GM19463 (cell line): ENCODE results near the gene BRD7.
"Not testable (repeated sequence)": the region's sequence is repeated elsewhere in the genome, so short reads cannot be mapped to it uniquely, and the experiment has no call there.

Experiments
- ATAC-seq: cut with Tn5 transposase; IDR thresholded peaks from one replicate; pipeline ENCODE4 v1.9.1; 2021; ENCODE audit warnings: mild to moderate bottlenecking, moderate library complexity; ENCODE audit not compliant: unreplicated experiment

The BRD7 gene

GRCh38 chr16:50360033-50360778 lies 8.6 kb downstream of the BRD7 start:
- no peak for ATAC-seq

GRCh38 chr16:50359626-50360025 lies 9.2 kb downstream of the BRD7 start:
- ATAC-seq: no peak

DNA sequence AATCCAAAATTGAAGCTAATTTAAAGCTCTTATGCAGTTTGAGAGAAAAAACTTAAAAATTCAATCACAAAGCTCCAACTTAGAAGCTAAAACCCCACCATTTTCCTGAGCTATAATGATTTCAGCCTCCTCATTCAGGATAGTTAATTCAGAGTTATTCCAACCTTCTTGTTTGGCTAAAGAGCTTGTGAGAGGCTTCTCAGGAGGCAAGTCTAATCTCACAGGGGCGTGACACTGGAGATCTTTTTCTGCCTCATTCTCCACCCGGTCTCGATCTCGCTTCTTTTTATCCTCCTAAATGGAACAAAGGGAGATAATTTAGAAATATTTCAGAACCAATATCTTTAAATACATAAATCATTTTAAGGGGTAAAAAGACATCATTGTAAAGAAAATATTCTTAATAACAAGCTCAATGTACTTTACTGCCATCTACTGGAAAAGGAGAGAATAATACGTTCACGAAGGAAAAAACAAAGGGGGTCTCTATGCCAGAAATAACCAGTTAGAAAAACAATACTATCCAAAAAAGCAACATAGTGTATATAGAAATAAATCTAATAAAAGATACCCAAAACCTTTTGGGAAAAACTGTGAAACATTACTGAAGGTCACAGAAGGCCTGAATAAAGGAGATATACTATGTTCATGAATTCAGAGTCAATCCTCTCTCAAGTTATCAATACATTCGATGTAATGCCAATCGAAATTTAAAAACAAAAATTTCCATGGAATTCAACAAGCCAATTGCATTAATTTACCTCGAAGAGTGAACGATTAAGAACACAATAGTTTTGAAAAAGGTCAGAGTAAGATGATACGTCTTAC lies 13.9 kb downstream of the BRD7 start:
- ATAC-seq: no peak

DNA sequence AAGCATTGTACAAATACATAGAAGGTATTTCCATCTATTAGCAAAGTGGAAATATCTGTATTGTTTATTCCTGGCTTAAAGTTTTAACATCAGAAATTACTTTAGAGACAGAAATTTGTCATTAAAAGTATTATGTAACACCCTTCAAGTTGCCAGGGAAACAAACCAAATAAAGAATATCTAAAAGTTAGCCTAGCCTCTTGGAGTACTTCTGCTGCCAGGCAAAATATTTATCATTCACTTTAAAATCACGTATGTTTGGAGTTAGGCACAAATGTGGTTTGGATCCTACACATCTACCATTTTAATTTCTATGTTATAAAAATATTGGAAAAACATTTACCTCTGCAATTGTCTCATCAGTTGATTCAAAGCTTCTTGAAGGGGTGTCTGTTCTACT lies 14.7 kb downstream of the BRD7 start:
- no peak for ATAC-seq

DNA sequence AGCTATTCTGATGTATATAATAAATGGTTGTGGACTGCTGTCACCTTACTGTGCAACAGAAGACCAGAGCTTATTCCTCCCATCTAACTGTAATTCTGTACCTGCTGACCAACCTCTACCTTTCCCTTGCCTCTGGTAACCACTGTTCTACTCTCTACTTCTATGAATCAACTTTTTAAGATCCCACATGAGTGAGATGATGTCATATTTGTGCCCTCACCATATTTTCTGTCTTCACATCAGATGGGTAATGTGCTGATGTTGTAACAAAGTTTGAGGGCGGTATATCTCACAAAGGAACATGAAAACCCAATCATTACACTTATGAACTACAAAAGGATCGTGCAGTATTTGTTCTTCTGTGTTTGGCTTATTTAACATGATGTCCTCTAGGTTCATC lies 16.8 kb downstream of the BRD7 start:
- no peak for ATAC-seq

DNA sequence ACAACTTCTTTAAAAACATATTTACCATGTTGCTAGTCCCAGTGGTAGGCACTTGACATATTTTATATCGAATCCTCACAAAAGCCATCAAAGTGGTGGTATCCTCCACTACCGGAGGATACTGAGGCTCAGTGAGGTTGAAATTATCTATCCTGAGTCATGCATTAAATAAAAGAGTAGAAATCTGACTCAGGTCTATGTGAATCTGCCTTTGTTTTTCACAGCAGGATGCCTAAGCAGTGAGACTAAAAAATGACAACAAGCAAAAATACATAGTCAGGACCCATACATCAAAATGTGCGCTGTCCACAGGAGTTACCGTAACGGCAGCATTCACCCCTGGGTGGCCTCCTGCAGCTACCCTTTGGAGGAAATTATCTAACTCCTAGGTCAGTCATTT lies 17.7 kb downstream of the BRD7 start:
- no peak for ATAC-seq

DNA sequence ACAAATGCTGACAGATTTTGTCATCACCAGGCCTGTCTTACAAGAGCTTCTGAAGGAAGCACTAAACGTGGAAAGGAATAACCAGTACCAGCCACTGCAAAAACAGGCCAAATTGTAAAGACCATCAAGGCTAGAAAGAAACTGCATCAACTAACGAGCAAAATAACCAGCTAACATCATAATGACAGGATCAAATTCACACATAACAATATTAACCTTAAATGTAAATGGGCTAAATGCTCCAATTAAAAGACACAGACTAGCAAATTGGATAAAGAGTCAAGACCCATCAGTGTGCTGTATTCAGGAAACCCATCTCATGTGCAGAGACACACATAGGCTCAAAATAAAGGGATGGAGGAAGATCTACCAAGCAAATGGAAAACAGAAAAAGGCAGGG lies 23.6 kb downstream of the BRD7 start:
- ATAC-seq: not testable (repeated sequence)

DNA sequence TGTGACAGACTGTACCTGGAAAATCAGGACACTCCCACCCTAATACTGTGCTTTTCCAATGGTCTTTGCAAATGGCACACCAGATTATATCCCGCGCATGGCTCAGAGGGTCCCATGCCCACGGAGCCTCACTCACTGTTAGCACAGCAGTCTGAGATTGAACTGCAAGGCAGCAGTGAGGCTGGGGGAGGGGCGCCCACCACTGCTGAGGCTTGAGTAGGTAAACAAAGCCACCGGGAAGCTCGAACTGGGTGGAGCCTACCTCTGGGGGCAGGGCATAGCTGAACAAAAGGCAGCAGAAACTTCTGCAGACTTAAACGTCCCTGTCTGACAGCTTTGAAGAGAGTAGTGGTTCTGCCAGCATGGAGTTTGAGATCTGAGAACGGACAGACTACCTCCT lies 25.2 kb downstream of the BRD7 start:
- not testable (repeated sequence) for ATAC-seq

- ATAC-seq: no peak
These were observed 28.2 kb downstream of the BRD7 start for GRCh38 chr16:50340578-50340977.

DNA sequence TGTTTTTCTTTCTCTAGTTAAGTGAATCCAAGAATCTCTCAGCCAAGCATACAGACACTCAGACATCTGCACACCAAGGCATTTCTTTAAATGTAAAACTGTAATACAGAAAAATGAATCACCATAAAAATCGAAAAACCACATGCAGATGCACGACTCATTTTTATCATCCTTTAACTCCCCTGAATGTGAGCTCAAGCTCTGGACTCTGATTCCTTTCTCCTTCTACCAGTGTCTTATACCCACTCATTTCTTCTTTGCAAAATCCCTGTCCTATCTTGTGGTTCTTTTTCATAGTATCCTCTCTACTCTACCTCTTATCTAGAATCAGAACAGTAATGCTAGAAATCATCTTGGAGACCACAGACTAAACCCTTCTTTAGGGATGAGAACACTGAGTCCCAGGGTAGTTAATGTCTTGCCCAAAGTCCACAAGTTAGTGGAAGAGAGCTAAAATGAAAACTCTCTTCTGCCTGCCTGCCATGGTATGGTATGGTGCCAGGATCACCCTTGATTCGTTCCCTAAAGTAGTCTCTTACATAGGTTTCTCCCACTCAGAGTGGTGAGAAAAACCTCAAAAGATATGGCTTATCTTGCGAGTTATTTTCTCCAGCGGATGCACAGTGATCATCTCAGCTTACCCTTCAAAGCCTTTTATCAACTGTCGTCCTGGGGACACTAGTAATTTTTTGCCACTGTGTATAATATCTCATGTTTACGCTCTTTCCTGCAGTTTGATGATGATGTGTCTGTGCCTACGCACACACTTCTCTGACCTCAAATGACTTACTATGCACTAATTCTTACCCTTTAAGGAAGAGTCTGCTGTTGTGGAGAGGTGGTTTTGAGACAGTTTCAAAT lies 30.2 kb downstream of the BRD7 start:
- no peak for ATAC-seq

DNA sequence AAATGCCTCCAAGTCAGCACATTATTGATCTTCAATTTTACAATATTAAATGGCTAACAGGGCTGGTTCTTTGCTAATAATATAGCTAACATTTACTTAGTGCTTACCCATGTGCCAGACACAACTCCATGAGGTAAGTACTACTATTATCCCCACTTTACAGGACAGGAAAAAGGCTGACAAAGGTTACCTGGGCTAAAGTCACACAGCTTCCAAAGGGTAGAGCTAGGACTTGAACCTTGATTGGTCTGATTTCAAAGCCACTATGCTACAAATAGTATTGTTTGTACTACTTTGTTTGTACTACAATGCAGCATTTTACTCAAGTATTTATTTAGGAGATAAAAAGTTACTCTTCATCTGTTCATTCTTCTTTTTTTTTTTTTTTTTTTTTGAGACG lies 31.9 kb downstream of the BRD7 start:
- ATAC-seq: no peak

DNA sequence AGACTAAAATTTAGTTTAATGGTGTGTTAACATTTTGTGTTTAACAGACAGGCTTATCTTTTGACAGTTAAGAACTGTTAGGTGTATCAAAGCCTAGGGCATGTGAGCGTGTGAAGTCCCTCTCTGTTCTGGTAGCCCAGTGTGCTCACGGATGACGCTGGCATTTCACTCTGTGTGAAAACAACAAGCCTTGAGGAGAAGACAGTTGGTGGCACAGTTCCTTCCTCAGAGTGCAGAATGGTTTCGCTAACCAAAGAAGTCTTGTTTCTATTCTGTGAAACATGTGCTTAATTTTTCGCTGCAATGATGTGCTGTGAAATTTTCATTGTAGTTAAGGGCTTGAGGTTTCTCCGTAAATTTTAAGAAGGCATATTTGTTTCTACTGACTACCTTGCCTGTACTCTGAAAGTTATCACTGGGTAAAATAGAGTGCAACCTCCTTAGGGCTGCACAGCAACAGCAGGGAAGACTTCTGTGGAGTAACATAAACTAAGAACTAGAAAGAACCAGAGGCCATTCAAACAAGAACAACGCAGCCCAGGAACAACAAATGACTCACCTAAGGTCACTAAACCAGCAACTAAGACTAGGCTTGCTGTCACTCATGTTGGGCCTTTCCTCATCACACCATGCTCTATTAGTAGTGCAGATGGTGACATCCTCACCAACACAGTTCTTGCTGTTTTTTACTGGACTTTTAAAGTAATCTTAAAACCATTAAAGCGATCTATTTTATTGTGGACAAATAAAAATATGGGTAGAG lies 33.4 kb downstream of the BRD7 start:
- peak; percentile 86 for ATAC-seq

GRCh38 chr16:50334106-50334975 lies 34.4 kb downstream of the BRD7 start:
- ATAC-seq: no peak

- ATAC-seq: no peak
These were observed 36.2 kb downstream of the BRD7 start for GRCh38 chr16:50332599-50332998.

DNA sequence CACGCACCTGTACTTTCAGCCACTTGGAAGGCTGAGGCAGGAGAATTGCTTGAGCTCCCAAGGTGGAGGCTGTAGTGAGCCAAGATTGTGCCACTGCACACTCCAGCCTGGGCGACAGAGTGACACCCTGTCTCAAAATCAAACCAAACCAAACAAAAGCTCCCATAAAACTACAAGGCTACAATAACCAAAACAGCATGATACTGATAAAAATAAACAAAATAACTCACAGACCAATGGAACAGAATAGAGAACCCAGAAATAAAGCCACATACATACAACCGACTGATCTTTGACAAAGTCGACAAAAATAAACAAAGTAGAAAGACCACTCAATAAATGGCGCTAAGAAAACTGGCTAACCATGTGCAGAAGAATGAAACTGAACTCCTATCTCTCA lies 37.2 kb downstream of the BRD7 start:
- no peak for ATAC-seq

DNA sequence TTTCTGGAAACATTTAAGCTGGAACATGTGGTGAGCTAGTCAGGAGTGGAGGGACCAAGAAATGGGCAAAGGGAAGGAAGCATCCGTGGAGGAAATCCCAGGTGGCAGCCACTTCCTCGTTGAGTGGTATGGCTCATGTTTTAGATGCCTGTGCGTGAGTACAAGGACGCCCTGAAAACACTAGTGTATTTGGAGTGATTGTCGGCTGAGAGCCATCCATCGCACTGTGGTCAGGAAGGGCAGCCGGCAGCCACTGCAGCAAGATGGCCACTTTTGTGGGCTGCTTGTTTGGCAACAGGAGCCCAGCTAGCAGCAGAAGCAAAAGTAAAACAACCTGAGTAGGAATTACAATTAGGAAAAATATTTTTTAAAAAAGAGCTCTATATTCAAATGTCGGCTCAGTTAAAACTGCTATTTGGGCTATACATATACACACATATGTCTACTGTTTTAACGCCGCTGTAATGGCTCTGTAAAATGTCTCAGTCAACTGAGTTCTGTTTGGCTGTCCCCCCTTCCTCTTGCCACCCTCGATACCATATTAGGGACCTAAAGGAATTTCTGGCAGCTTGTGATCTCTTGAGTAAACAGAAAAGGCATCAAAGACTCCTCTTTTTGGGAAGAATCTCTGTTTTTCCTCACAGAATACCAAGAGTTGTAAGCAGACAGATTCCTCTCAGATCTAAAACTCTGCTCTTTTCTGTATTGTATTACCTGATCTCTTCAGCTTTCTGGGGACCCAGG lies 39.2 kb downstream of the BRD7 start:
- ATAC-seq: no peak

GRCh38 chr16:50326835-50327465 lies 41.8 kb downstream of the BRD7 start:
- ATAC-seq: peak; percentile 76

GRCh38 chr16:50326264-50326663 lies 42.5 kb downstream of the BRD7 start:
- no peak for ATAC-seq

- ATAC-seq: no peak
These were observed 44.4 kb downstream of the BRD7 start for GRCh38 chr16:50324345-50324744.
